SK-N-SH treated with all-trans-retinoic acid at 6 μM for 48 hours (cell line): ENCODE results near the gene CNTN4.

Source experiments
- ATAC-seq: fragments of 200-7000 bp; cut with Tn5 transposase; 3 replicates; pipeline ENCODE4 v1.9.1; 2020; ENCODE audit warnings: mild to moderate bottlenecking, moderate library complexity
- ARNTL ChIP-seq: fragments of 450-650 bp; formaldehyde crosslinking; IDR thresholded peaks from 2 replicates; pipeline ENCODE4 v1.5.0; 2020; ENCODE audit warnings: low read depth, mild to moderate bottlenecking, moderate library complexity, borderline replicate concordance
- BACH2 ChIP-seq: fragments of 250-450 bp; sonication (Bioruptor Pico); IDR thresholded peaks from 2 replicates; pipeline ENCODE4 v1.9.0; 2021; ENCODE audit warnings: mild to moderate bottlenecking, borderline replicate concordance
- CREB5 ChIP-seq: fragments of 250-450 bp; sonication (Bioruptor Pico); IDR thresholded peaks from 2 replicates; pipeline ENCODE4 v1.5.1; 2020; ENCODE audit warnings: low read depth, mild to moderate bottlenecking, moderate library complexity
- CSDC2 ChIP-seq: fragments of 250-450 bp; sonication (Bioruptor Pico); IDR thresholded peaks from 2 replicates; pipeline ENCODE4 v1.5.0; 2020; ENCODE audit warnings: mild to moderate bottlenecking, moderate library complexity
- ESRRG ChIP-seq: fragments of 250-450 bp; sonication (Bioruptor Pico); IDR thresholded peaks from 2 replicates; pipeline ENCODE4 v1.6.1; 2021; ENCODE audit warnings: mild to moderate bottlenecking
- ISL1 ChIP-seq: fragments of 250-450 bp; sonication (Bioruptor Pico); IDR thresholded peaks from 2 replicates; pipeline ENCODE4 v2.1.2; 2022; ENCODE audit warnings: mild to moderate bottlenecking, moderate library complexity
- PPARA ChIP-seq: fragments of 250-450 bp; sonication (Bioruptor Pico); IDR thresholded peaks from 2 replicates; pipeline ENCODE4 v1.5.0; 2020; ENCODE audit warnings: mild to moderate bottlenecking, borderline replicate concordance
- RARB ChIP-seq: fragments of 250-450 bp; sonication (Bioruptor Pico); IDR thresholded peaks from 2 replicates; pipeline ENCODE4 v1.8.0; 2021; ENCODE audit warnings: mild to moderate bottlenecking, moderate library complexity
- SNAI2 ChIP-seq: fragments of 250-450 bp; sonication (Bioruptor Pico); IDR thresholded peaks from 2 replicates; pipeline ENCODE4 v1.5.0; 2020; ENCODE audit warnings: mild to moderate bottlenecking, moderate library complexity
- TCF4 ChIP-seq: fragments of 250-450 bp; sonication (Bioruptor Pico); IDR thresholded peaks from 2 replicates; pipeline ENCODE4 v1.8.0; 2021; ENCODE audit warnings: mild to moderate bottlenecking, moderate library complexity, borderline replicate concordance
- TOX ChIP-seq: fragments of 250-450 bp; sonication (Bioruptor Pico); IDR thresholded peaks from 2 replicates; pipeline ENCODE4 v1.8.0; 2021; ENCODE audit warnings: mild to moderate bottlenecking, moderate library complexity, borderline replicate concordance
- TSHZ2 ChIP-seq: fragments of 250-450 bp; sonication (Bioruptor Pico); IDR thresholded peaks from 2 replicates; pipeline ENCODE4 v1.5.0; 2020; ENCODE audit warnings: mild to moderate bottlenecking, moderate library complexity
- ZC3H10 ChIP-seq: fragments of 250-450 bp; sonication (Bioruptor Pico); IDR thresholded peaks from 2 replicates; pipeline ENCODE4 v1.5.1; 2021; ENCODE audit warnings: mild to moderate bottlenecking, moderate library complexity
- ZFP3 ChIP-seq: fragments of 250-450 bp; sonication (Bioruptor Pico); IDR thresholded peaks from 2 replicates; pipeline ENCODE4 v1.5.0; 2020; ENCODE audit warnings: mild to moderate bottlenecking, moderate library complexity
- ZFP30 ChIP-seq: fragments of 450-650 bp; formaldehyde crosslinking; IDR thresholded peaks from 2 replicates; pipeline ENCODE4 v1.5.0; 2022; ENCODE audit warnings: mild to moderate bottlenecking, moderate library complexity
- ZNF565 ChIP-seq: fragments of 450-650 bp; formaldehyde crosslinking; conservative IDR thresholded peaks from 2 replicates; pipeline ENCODE4 v1.5.0; 2020; ENCODE audit warnings: low read depth, mild to moderate bottlenecking, moderate library complexity
- ZNF70 ChIP-seq: fragments of 450-650 bp; formaldehyde crosslinking; IDR thresholded peaks from 2 replicates; pipeline ENCODE4 v1.5.0; 2020; ENCODE audit warnings: mild to moderate bottlenecking, moderate library complexity
- ZNF8 ChIP-seq: fragments of 450-650 bp; formaldehyde crosslinking; IDR thresholded peaks from 2 replicates; pipeline ENCODE4 v1.5.0; 2020; ENCODE audit warnings: mild to moderate bottlenecking, moderate library complexity
- TF ChIP-seq, protein P1 (sequence below): fragments of 250-450 bp; sonication (Bioruptor Pico); IDR thresholded peaks from 2 replicates; pipeline ENCODE4 v1.5.1; 2021; ENCODE audit warnings: mild to moderate bottlenecking, moderate library complexity
- TF ChIP-seq, protein P2 (sequence below): fragments of 250-450 bp; sonication (Bioruptor Pico); IDR thresholded peaks from 2 replicates; pipeline ENCODE4 v1.8.0; 2021; ENCODE audit warnings: low read depth, mild to moderate bottlenecking, moderate library complexity, borderline replicate concordance

CNTN4 gene

GRCh38 chr3:2706144-2706835 is 607.6 kb downstream of the CNTN4 start:
- no peak for ATAC-seq

DNA sequence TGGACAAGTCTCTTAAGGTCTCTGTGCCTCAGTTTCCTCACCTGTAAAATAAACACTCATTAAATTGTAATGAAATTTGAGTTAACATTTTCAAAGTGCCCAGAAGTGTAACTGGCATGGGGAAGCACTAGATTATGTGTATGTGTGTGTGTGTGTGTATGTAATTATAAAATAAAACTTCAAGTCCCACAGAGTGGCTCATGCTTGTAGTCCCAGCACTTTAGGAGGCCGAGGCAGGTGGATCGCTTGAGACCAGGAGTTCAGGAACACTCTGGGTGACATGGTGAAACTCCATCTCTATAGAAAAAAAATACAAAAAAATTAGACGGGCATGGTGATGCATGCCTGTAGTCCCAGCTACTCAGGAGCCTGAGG is 608.2 kb downstream of the CNTN4 start:
- TF ChIP-seq, protein P1, sequence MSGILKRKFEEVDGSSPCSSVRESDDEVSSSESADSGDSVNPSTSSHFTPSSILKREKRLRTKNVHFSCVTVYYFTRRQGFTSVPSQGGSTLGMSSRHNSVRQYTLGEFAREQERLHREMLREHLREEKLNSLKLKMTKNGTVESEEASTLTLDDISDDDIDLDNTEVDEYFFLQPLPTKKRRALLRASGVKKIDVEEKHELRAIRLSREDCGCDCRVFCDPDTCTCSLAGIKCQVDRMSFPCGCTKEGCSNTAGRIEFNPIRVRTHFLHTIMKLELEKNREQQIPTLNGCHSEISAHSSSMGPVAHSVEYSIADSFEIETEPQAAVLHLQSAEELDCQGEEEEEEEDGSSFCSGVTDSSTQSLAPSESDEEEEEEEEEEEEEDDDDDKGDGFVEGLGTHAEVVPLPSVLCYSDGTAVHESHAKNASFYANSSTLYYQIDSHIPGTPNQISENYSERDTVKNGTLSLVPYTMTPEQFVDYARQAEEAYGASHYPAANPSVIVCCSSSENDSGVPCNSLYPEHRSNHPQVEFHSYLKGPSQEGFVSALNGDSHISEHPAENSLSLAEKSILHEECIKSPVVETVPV (CRISPR knock-in tag) = no peak
- TF ChIP-seq TCF4 (CRISPR knock-in tag) (no peak), ESRRG (CRISPR knock-in tag) (no peak), ISL1 (CRISPR knock-in tag) (no peak), RARB (CRISPR knock-in tag) (no peak), ZFP30 (CRISPR knock-in tag) (no peak), ZNF565 (CRISPR knock-in tag) (no peak), TSHZ2 (CRISPR knock-in tag) (no peak), BACH2 (CRISPR knock-in tag) (no peak)
- TF ChIP-seq, protein P2, sequence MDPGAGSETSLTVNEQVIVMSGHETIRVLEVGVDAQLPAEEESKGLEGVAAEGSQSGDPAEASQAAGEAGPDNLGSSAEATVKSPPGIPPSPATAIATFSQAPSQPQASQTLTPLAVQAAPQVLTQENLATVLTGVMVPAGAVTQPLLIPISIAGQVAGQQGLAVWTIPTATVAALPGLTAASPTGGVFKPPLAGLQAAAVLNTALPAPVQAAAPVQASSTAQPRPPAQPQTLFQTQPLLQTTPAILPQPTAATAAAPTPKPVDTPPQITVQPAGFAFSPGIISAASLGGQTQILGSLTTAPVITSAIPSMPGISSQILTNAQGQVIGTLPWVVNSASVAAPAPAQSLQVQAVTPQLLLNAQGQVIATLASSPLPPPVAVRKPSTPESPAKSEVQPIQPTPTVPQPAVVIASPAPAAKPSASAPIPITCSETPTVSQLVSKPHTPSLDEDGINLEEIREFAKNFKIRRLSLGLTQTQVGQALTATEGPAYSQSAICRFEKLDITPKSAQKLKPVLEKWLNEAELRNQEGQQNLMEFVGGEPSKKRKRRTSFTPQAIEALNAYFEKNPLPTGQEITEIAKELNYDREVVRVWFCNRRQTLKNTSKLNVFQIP (CRISPR knock-in tag) = no peak
- no peak for ATAC-seq

More at GRCh38 chr3:2706144-2706835, 607.6 kb downstream of the CNTN4 start:
- no peak for TF ChIP-seq ZNF70 (CRISPR knock-in tag)
- no peak for TF ChIP-seq TSHZ2 (CRISPR knock-in tag)
- no peak for TF ChIP-seq ARNTL (CRISPR knock-in tag)
- TF ChIP-seq ZNF565 (CRISPR knock-in tag) = no peak
- no peak for TF ChIP-seq ZC3H10 (CRISPR knock-in tag)
- no peak for TF ChIP-seq PPARA (CRISPR knock-in tag)
- TF ChIP-seq ZFP30 (CRISPR knock-in tag) = no peak
- TF ChIP-seq ZFP3 (CRISPR knock-in tag) = no peak
- TF ChIP-seq, protein P1 (CRISPR knock-in tag) = no peak
- TF ChIP-seq BACH2 (CRISPR knock-in tag) = no peak
- TF ChIP-seq CSDC2 = no peak
- no peak for TF ChIP-seq TOX (CRISPR knock-in tag)
- TF ChIP-seq RARB (CRISPR knock-in tag) = no peak
- TF ChIP-seq ZNF8 (CRISPR knock-in tag) = no peak
- TF ChIP-seq CREB5 = no peak
- TF ChIP-seq SNAI2 (CRISPR knock-in tag) = no peak
- no peak for TF ChIP-seq ISL1 (CRISPR knock-in tag)
